Measurements from ENCODE around the gene NHERF2. TPM values are rescaled to one million over a fixed set of nuclear protein-coding genes. Genes with fewer than 3 reads are reported as not detected.

The NHERF2 gene
- total and polyA plus RNA-seq, 9 of the 15 experiments (the other 6 are each of a cell fraction or from before 2014, with no cell fraction given) = 0.15 to 42.0 (median 12.5) TPM

- TF ChIP-seq ZBTB7A (IDR thresholded peaks at IDR 0.05; ENCODE audit: borderline replicate concordance, control insufficient read depth, low read depth, low read length) = 0 out of 2 replicates have a peak, but pooled peaks have one; percentile 4
- peak; percentile 59 for TF ChIP-seq HMGN3 (IDR thresholded peaks at IDR 0.05; ENCODE audit: borderline replicate concordance, extremely low read depth, insufficient read length, low read depth, low read length)
- TF ChIP-seq HOXB6 (CRISPR knock-in tag; IDR thresholded peaks at IDR 0.05; ENCODE audit: borderline replicate concordance) = no peak
- no peak for TF ChIP-seq FOXK2 (conservative IDR thresholded peaks at IDR 0.05 in 1 of 2, IDR thresholded peaks at IDR 0.05 in 1 of 2; ENCODE audit: low read depth in 2 of 2)
- TF ChIP-seq CXXC5 (CRISPR knock-in tag; IDR thresholded peaks at IDR 0.05) = peak; percentile 56; the same call in 1 of the 2 replicates
- no peak for TF ChIP-seq ZNF592 (IDR thresholded peaks at IDR 0.05)
- TF ChIP-seq, protein P1, sequence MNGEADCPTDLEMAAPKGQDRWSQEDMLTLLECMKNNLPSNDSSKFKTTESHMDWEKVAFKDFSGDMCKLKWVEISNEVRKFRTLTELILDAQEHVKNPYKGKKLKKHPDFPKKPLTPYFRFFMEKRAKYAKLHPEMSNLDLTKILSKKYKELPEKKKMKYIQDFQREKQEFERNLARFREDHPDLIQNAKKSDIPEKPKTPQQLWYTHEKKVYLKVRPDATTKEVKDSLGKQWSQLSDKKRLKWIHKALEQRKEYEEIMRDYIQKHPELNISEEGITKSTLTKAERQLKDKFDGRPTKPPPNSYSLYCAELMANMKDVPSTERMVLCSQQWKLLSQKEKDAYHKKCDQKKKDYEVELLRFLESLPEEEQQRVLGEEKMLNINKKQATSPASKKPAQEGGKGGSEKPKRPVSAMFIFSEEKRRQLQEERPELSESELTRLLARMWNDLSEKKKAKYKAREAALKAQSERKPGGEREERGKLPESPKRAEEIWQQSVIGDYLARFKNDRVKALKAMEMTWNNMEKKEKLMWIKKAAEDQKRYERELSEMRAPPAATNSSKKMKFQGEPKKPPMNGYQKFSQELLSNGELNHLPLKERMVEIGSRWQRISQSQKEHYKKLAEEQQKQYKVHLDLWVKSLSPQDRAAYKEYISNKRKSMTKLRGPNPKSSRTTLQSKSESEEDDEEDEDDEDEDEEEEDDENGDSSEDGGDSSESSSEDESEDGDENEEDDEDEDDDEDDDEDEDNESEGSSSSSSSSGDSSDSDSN (IDR thresholded peaks at IDR 0.05; ENCODE audit: borderline replicate concordance in 1 of 2, low read depth in 2 of 2, low read length in 2 of 2) = 0 out of 4 replicates have a peak, but pooled peaks of 1 of the 2 experiments have one; percentile 40
- TF ChIP-seq, protein P2, sequence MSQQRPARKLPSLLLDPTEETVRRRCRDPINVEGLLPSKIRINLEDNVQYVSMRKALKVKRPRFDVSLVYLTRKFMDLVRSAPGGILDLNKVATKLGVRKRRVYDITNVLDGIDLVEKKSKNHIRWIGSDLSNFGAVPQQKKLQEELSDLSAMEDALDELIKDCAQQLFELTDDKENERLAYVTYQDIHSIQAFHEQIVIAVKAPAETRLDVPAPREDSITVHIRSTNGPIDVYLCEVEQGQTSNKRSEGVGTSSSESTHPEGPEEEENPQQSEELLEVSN (IDR thresholded peaks at IDR 0.05; ENCODE audit: borderline replicate concordance in 1 of 2, extremely low read depth in 1 of 2, insufficient read depth in 1 of 2, insufficient read length in 1 of 2, low read depth in 1 of 2, low read length in 1 of 2, poor library complexity in 1 of 2, severe bottlenecking in 1 of 2) = peak in 1 of 2 experiments; percentile 58
- TF ChIP-seq, protein P3, sequence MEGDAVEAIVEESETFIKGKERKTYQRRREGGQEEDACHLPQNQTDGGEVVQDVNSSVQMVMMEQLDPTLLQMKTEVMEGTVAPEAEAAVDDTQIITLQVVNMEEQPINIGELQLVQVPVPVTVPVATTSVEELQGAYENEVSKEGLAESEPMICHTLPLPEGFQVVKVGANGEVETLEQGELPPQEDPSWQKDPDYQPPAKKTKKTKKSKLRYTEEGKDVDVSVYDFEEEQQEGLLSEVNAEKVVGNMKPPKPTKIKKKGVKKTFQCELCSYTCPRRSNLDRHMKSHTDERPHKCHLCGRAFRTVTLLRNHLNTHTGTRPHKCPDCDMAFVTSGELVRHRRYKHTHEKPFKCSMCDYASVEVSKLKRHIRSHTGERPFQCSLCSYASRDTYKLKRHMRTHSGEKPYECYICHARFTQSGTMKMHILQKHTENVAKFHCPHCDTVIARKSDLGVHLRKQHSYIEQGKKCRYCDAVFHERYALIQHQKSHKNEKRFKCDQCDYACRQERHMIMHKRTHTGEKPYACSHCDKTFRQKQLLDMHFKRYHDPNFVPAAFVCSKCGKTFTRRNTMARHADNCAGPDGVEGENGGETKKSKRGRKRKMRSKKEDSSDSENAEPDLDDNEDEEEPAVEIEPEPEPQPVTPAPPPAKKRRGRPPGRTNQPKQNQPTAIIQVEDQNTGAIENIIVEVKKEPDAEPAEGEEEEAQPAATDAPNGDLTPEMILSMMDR (IDR thresholded peaks at IDR 0.05 in 2 of 3, conservative IDR thresholded peaks at IDR 0.05 in 1 of 3; ENCODE audit: insufficient read depth in 2 of 3, low read depth in 1 of 3, low read length in 3 of 3) = peak in 1 of 3 experiments; percentile 25; a peak in 1 of 6 replicates
- no peak for TF ChIP-seq ILK (tag; IDR thresholded peaks at IDR 0.05; ENCODE audit: borderline replicate concordance, low read depth)
Measured at GRCh38 chr16:1989209-1990100, 37.2 kb upstream of the NHERF2 start, which contains the start of gene SYNGR3 (continued).

All from K562 (cell line).